ENCODE data around the gene MLLT6. TPM values are rescaled to one million over a fixed set of nuclear protein-coding genes. Genes with fewer than 3 reads are reported as not detected.
A peak's percentile ranks its signal among the peaks of the same experiment; 100 is the strongest.

The MLLT6 gene
- total RNA-seq, 2 experiments from 2014 or later: 262 to 265 TPM

- H3K4me3 Mint-ChIP-seq: no peak overlapping the region
- no peaks in the 10 kb centered on the region for H3K9me3 Mint-ChIP-seq
- CTCF ChIA-PET: interaction anchor here (0.7 to 1.4 kb wide), 7 partner anchors 18 to 211 kb away, joined by 3 to 4 read pairs (median 3); partner anchors contain the start of gene MLLT6
- DNase-seq: no peak
- H3K27me3 Mint-ChIP-seq: peaks cover 14% of the 10 kb centered on the region
- no peaks in the 10 kb centered on the region for H3K36me3 Mint-ChIP-seq (ENCODE audit: low read depth)
- no peaks in the 10 kb centered on the region for H3K4me1 Mint-ChIP-seq
- H3K27ac Mint-ChIP-seq: no peak overlapping the region
- POLR2A ChIA-PET: interaction anchor here (1.5 to 2.0 kb wide), 2 partner anchors 8 to 17 kb away, joined by 3 to 6 read pairs; partner anchors contain the start of gene MLLT6
Measured at GRCh38 chr17:38687286-38687685, 17.8 kb upstream of the MLLT6 start.

GRCh38 chr17:38690386-38690785 lies 14.7 kb upstream of the MLLT6 start:
- H3K9me3 Mint-ChIP-seq: no peaks in the 10 kb centered on the region
- POLR2A ChIA-PET: interaction anchor here (1.2 kb wide), 1 partner anchor 14 kb away, joined by 3 read pairs; no protein-coding TSS in a partner anchor
- no peak overlapping the region for H3K27ac Mint-ChIP-seq

GRCh38 chr17:38691154-38691553 lies 13.9 kb upstream of the MLLT6 start:
- H3K4me1 Mint-ChIP-seq: peaks cover 2% of the 10 kb centered on the region
- H3K9me3 Mint-ChIP-seq: no peaks in the 10 kb centered on the region
- no peak for DNase-seq
- H3K27me3 Mint-ChIP-seq: peaks cover 9% of the 10 kb centered on the region
- ChIA-PET CTCF (interaction anchor here (1.7 kb wide), 1 partner anchor 14 kb away, joined by 7 read pairs; no protein-coding TSS in a partner anchor), POLR2A (interaction anchor here (1.2 to 2.0 kb wide), 2 partner anchors 13 to 37 kb away, joined by 3 to 5 read pairs; no protein-coding TSS in a partner anchor)
- H3K27ac Mint-ChIP-seq: no peak overlapping the region
- no peaks in the 10 kb centered on the region for H3K36me3 Mint-ChIP-seq (ENCODE audit: low read depth)
- no peak overlapping the region for H3K4me3 Mint-ChIP-seq

More at GRCh38 chr17:38690386-38690785, 14.7 kb upstream of the MLLT6 start:
- H3K36me3 Mint-ChIP-seq (ENCODE audit: low read depth): no peaks in the 10 kb centered on the region
- peaks cover 11% of the 10 kb centered on the region for H3K27me3 Mint-ChIP-seq
- DNase-seq: no peak
- no peaks in the 10 kb centered on the region for H3K4me1 Mint-ChIP-seq
- no peak overlapping the region for H3K4me3 Mint-ChIP-seq
- CTCF ChIA-PET: interaction anchor here (1.1 to 1.6 kb wide), 2 partner anchors 14 to 28 kb away, joined by 3 read pairs; no protein-coding TSS in a partner anchor

GRCh38 chr17:38693700-38694329 lies 11.3 kb upstream of the MLLT6 start:
- Mint-ChIP-seq H3K27me3 (peaks cover 6% of the 10 kb centered on the region), H3K36me3 (ENCODE audit: low read depth) (no peaks in the 10 kb centered on the region), H3K27ac (no peak overlapping the region), H3K4me1 (peaks cover 20% of the 10 kb centered on the region), H3K9me3 (no peaks in the 10 kb centered on the region), H3K4me3 (no peak overlapping the region)
- ChIA-PET POLR2A (interaction anchor here (1.2 kb wide), 1 partner anchor 11 kb away, joined by 4 read pairs; the partner anchor contains the start of gene MLLT6), CTCF (no interaction called here)
- DNase-seq: no peak

- no peak for DNase-seq
- peaks cover 44% of the 10 kb centered on the region for H3K4me1 Mint-ChIP-seq
- H3K27me3 Mint-ChIP-seq: no peaks in the 10 kb centered on the region
- POLR2A ChIA-PET: interaction anchor here (1.2 to 3.3 kb wide), 3 partner anchors 9 to 31 kb away, joined by 6 to 16 read pairs (median 11); partner anchors contain the start of gene MLLT6
- H3K9me3 Mint-ChIP-seq: no peaks in the 10 kb centered on the region
- no peaks in the 10 kb centered on the region for H3K36me3 Mint-ChIP-seq (ENCODE audit: low read depth)
- H3K4me3 Mint-ChIP-seq: no peak overlapping the region
- peak overlapping the region; percentile 78 for H3K27ac Mint-ChIP-seq
- CTCF ChIA-PET: interaction anchor here (1.0 to 1.1 kb wide), 3 partner anchors 9 to 72 kb away, joined by 3 to 7 read pairs (median 5); no protein-coding TSS in a partner anchor
Measured at GRCh38 chr17:38697061-38697820, 7.8 kb upstream of the MLLT6 start.

- Mint-ChIP-seq H3K36me3 (ENCODE audit: low read depth) (peaks cover 4% of the 10 kb centered on the region), H3K4me3 (no peak overlapping the region), H3K27ac (no peak overlapping the region), H3K4me1 (peaks cover 44% of the 10 kb centered on the region), H3K27me3 (no peaks in the 10 kb centered on the region), H3K9me3 (no peaks in the 10 kb centered on the region)
- POLR2A ChIA-PET: interaction anchor here (1.0 to 13.2 kb wide), 3 partner anchors 22 to 36 kb away, joined by 3 to 419 read pairs (median 9); no protein-coding TSS in a partner anchor
- CTCF ChIA-PET: interaction anchor here (0.9 to 1.4 kb wide), 2 partner anchors 22 to 30 kb away, joined by 3 to 6 read pairs; no protein-coding TSS in a partner anchor
- DNase-seq: no peak
Measured at GRCh38 chr17:38698760-38699159, 6.3 kb upstream of the MLLT6 start.

- H3K4me1 Mint-ChIP-seq: peaks cover 47% of the 10 kb centered on the region
- H3K27me3 Mint-ChIP-seq: no peaks in the 10 kb centered on the region
- POLR2A ChIA-PET: interaction anchor here (1.0 to 13.2 kb wide), 9 partner anchors 9 to 168 kb away, joined by 3 to 419 read pairs (median 7); partner anchors contain the start of genes EPOP, LASP1 and PSMB3
- H3K27ac Mint-ChIP-seq: peak overlapping the region; percentile 99
- H3K9me3 Mint-ChIP-seq: no peaks in the 10 kb centered on the region
- peaks cover 20% of the 10 kb centered on the region for H3K36me3 Mint-ChIP-seq (ENCODE audit: low read depth)
- peak overlapping the region; percentile 69 for H3K4me3 Mint-ChIP-seq
- peak; percentile 75 for DNase-seq
- CTCF ChIA-PET: interaction anchor here (0.7 to 2.5 kb wide), 5 partner anchors 24 to 143 kb away, joined by 3 to 12 read pairs (median 3); partner anchors contain the start of gene CISD3
Measured at GRCh38 chr17:38701504-38702165, 3.4 kb upstream of the MLLT6 start.

- Mint-ChIP-seq H3K27ac (peak overlapping the region; percentile 99), H3K9me3 (no peaks in the 10 kb centered on the region), H3K36me3 (ENCODE audit: low read depth) (peaks cover 27% of the 10 kb centered on the region), H3K27me3 (no peaks in the 10 kb centered on the region), H3K4me3 (peak overlapping the region; percentile 87), H3K4me1 (peaks cover 46% of the 10 kb centered on the region)
- peak; percentile 86 for DNase-seq
- CTCF ChIA-PET: interaction anchor here (0.7 to 2.5 kb wide), 4 partner anchors 25 to 33 kb away, joined by 3 to 12 read pairs (median 6); partner anchors contain the start of gene CISD3
- POLR2A ChIA-PET: interaction anchor here (1.0 to 13.2 kb wide), 10 partner anchors 8 to 167 kb away, joined by 3 to 419 read pairs (median 8); partner anchors contain the start of genes EPOP, LASP1 and PSMB3
Measured at GRCh38 chr17:38702166-38702915, 2.7 kb upstream of the MLLT6 start.

- H3K9me3 Mint-ChIP-seq: no peaks in the 10 kb centered on the region
- H3K27me3 Mint-ChIP-seq: no peaks in the 10 kb centered on the region
- peaks cover 47% of the 10 kb centered on the region for H3K4me1 Mint-ChIP-seq
- ChIA-PET POLR2A (interaction anchor here (0.6 to 13.2 kb wide), 9 partner anchors 18 to 315 kb away, joined by 3 to 419 read pairs (median 15); partner anchors contain the start of genes CISD3, EPOP and PSMB3), CTCF (interaction anchor here (2.3 to 2.4 kb wide), 2 partner anchors 26 to 32 kb away, joined by 9 to 10 read pairs; no protein-coding TSS in a partner anchor)
- H3K27ac Mint-ChIP-seq: peak overlapping the region; percentile 99
- H3K36me3 Mint-ChIP-seq (ENCODE audit: low read depth): peaks cover 34% of the 10 kb centered on the region
- peak; percentile 28 for DNase-seq
- peak overlapping the region; percentile 87 for H3K4me3 Mint-ChIP-seq
Measured at GRCh38 chr17:38702916-38703741, 1.9 kb upstream of the MLLT6 start.

GRCh38 chr17:38703742-38704605 lies 1.1 kb upstream of the MLLT6 start:
- H3K27me3 Mint-ChIP-seq: no peaks in the 10 kb centered on the region
- peaks cover 50% of the 10 kb centered on the region for H3K4me1 Mint-ChIP-seq
- peaks cover 39% of the 10 kb centered on the region for H3K36me3 Mint-ChIP-seq (ENCODE audit: low read depth)
- DNase-seq: peak; percentile 82
- ChIA-PET POLR2A (interaction anchor here (0.6 to 13.2 kb wide), 18 partner anchors 9 to 757 kb away, joined by 3 to 419 read pairs (median 5); partner anchors contain the start of genes CDK12, CISD3, EPOP and PSMB3), CTCF (interaction anchor here (1.2 to 2.3 kb wide), 3 partner anchors 17 to 31 kb away, joined by 4 to 9 read pairs (median 7); no protein-coding TSS in a partner anchor)
- no peaks in the 10 kb centered on the region for H3K9me3 Mint-ChIP-seq
- H3K4me3 Mint-ChIP-seq: peak overlapping the region; percentile 87
- peak overlapping the region; percentile 99 for H3K27ac Mint-ChIP-seq
